Hypothalamus (tissue), 51 donors: Measurements from ENCODE around the gene PTCH1.

Experiments used
- DNase-seq, 51 donors: peaks; one replicate each; lab custom pipeline; 2025; lab: John Stamatoyannopoulos, UW

The PTCH1 gene

GRCh38 chr9:95502248-95502647 lies 14.5 kb downstream of the PTCH1 start:
- no peak for DNase-seq

GRCh38 chr9:95499847-95500246 lies 16.9 kb downstream of the PTCH1 start:
- no peak for DNase-seq

- no peak for DNase-seq
These were observed 17.6 kb downstream of the PTCH1 start for GRCh38 chr9:95499046-95499676.

GRCh38 chr9:95498641-95499040 lies 18.1 kb downstream of the PTCH1 start:
- no peak for DNase-seq

GRCh38 chr9:95497772-95498171 lies 19.0 kb downstream of the PTCH1 start:
- DNase-seq, result no peak

GRCh38 chr9:95496687-95497086 lies 20.1 kb downstream of the PTCH1 start:
- no peak for DNase-seq

- no peak for DNase-seq
These were observed 20.8 kb downstream of the PTCH1 start for GRCh38 chr9:95495961-95496360.

GRCh38 chr9:95495529-95495928 lies 21.2 kb downstream of the PTCH1 start:
- DNase-seq, result no peak

GRCh38 chr9:95494416-95495371 lies 22.1 kb downstream of the PTCH1 start:
- peak in 27 of 51 donors; percentile 32 to 86 (median 55) for DNase-seq

- DNase-seq, result peak in 47 of 51 donors; percentile 15 to 86 (median 64)
These were observed 22.8 kb downstream of the PTCH1 start for GRCh38 chr9:95494022-95494415.

- no peak for DNase-seq
These were observed 23.4 kb downstream of the PTCH1 start for GRCh38 chr9:95493402-95493801.

- no peak for DNase-seq
These were observed 25.0 kb downstream of the PTCH1 start for GRCh38 chr9:95491543-95492320.

GRCh38 chr9:95488954-95489353 lies 27.8 kb downstream of the PTCH1 start:
- no peak for DNase-seq

- peak in 9 of 51 donors; percentile 21 to 53 (median 34) for DNase-seq
These were observed 30.5 kb downstream of the PTCH1 start for GRCh38 chr9:95486318-95486717.

GRCh38 chr9:95484225-95484624 lies 32.5 kb downstream of the PTCH1 start:
- no peak for DNase-seq

- DNase-seq, result no peak
These were observed 33.3 kb downstream of the PTCH1 start for GRCh38 chr9:95483431-95483830.

GRCh38 chr9:95482621-95483020 lies 34.1 kb downstream of the PTCH1 start:
- no peak for DNase-seq

- DNase-seq, result no peak
These were observed 35.8 kb downstream of the PTCH1 start for GRCh38 chr9:95481000-95481399.

- no peak for DNase-seq
These were observed 36.4 kb downstream of the PTCH1 start for GRCh38 chr9:95480346-95480745.

- DNase-seq, result no peak
These were observed 37.4 kb downstream of the PTCH1 start for GRCh38 chr9:95479330-95479729.

- DNase-seq, result peak in 16 of 51 donors; percentile 13 to 57 (median 24)
These were observed 38.4 kb downstream of the PTCH1 start for GRCh38 chr9:95478335-95478734.
